ENCODE data around the gene PYDC1.

The PYDC1 gene

GRCh38 chr16:31177136-31177535 is 39.8 kb downstream of the PYDC1 start:
- no peak for DNase-seq

- peak; percentile 51 for DNase-seq
Observed at GRCh38 chr16:31170048-31170447, 46.9 kb downstream of the PYDC1 start.

- no peak for DNase-seq
Observed at GRCh38 chr16:31168848-31169247, 48.1 kb downstream of the PYDC1 start.

- no peak for DNase-seq
Observed at GRCh38 chr16:31167315-31167714, 49.6 kb downstream of the PYDC1 start.

Data from DMS153 (cell line).